ENCODE results near the gene CCDC144A. TPM values are rescaled to one million over a fixed set of nuclear protein-coding genes. Genes with fewer than 3 reads are reported as not detected.
"Not testable (repeated sequence)": the region's sequence is repeated elsewhere in the genome, so short reads cannot be mapped to it uniquely, and the experiment has no call there.

Gene CCDC144A, protein sequence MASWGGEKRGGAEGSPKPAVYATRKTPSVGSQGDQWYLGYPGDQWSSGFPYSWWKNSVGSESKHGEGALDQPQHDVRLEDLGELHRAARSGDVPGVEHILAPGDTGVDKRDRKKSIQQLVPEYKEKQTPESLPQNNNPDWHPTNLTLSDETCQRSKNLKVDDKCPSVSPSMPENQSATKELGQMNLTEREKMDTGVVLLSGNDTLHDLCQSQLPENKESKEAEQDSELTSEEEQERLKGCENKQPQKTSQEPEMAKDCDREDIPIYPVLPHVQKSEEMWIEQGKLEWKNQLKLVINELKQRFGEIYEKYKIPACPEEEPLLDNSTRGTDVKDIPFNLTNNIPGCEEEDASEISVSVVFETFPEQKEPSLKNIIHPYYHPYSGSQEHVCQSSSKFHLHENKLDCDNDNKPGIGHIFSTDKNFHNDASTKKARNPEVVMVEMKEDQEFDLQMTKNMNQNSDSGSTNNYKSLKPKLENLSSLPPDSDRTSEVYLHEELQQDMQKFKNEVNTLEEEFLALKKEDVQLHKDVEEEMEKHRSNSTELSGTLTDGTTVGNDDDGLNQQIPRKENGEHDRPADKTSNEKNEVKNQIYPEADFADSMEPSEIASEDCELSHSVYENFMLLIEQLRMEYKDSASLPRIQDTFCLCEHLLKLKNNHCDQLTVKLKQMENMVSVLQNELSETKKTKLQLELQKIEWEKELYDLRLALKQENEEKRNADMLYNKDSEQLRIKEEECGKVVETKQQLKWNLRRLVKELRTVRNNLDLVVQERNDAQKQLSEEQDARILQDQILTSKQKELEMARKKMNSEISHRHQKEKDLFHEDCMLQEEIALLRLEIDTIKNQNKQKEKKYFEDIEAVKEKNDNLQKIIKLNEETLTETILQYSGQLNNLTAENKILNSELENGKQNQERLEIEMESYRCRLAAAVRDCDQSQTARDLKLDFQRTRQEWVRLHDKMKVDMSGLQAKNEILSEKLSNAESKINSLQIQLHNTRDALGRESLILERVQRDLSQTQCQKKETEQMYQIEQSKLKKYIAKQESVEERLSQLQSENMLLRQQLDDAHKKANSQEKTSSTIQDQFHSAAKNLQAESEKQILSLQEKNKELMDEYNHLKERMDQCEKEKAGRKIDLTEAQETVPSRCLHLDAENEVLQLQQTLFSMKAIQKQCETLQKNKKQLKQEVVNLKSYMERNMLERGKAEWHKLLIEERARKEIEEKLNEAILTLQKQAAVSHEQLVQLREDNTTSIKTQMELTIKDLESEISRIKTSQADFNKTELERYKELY (N-terminal part only)
- total RNA-seq (1 to 10 TPM in 1 of 2 experiments, under 1 TPM in 1; 0.95 to 1.2 TPM), polyA plus RNA-seq (1.5 TPM)

DNA sequence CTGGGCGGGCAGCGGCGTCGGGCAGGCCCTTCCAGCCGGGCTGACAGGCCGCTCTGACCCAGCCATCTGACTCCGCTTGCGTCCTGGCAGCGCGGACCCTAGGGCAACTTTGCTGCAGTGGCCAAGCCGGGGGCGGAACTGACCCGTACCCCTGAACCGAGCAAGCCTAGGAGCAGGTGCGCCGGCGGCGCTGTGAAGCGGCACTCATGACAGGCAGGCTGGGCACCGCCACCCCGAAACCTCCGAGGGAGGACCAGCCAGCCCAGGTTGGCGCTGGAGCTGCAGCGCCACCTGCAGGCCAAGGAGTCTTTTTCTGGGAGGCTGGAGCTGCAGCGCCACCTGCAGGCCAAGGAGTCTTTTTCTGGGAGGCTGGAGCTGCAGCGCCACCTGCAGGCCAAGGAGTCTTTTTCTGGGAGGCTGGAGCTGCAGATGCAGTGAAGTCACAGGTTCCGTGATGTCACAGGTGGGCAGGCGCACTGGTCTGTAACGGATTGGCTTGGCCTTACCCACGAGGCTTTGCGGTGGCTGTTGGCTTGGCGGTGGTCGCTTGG lies at the start of gene CCDC144A:
Gene CCDC144A (plus strand): TSS at position 511 of the 551 bp plus-strand sequence. CDS start 160 bp downstream, outside the sequence.
- H3K36me3 Mint-ChIP-seq; H3K4me1 Mint-ChIP-seq; H3K4me1 ChIP-seq (ENCODE audit: insufficient read depth, low read length); H3K9me3 Mint-ChIP-seq; H3K27ac ChIP-seq (ENCODE audit: low read depth, low read length); H3K27me3 ChIP-seq (ENCODE audit: insufficient read depth, low read length, poor library complexity, severe bottlenecking); POLR2A ChIA-PET; H3K9me3 ChIP-seq (ENCODE audit: low read length); H3K27ac Mint-ChIP-seq; H3K36me3 ChIP-seq (ENCODE audit: insufficient read depth, low read length); H3K4me3 ChIP-seq (ENCODE audit: low read length): not testable (repeated sequence)
- DNase-seq = peak; percentile 37 to 69 (median 40)
- Mint-ChIP-seq H3K4me3 (peak within 1 kb of the TSS in 2 of 7 donors; percentile 33 to 55), H3K27me3 (peaks cover 0 to 11% of the 10 kb centered on the region in 2 donors)
- CTCF ChIA-PET = interaction anchor here (0.9 kb wide), 2 partner anchors 14 to 153 kb away, joined by 3 read pairs; no protein-coding TSS in a partner anchor

DNA sequence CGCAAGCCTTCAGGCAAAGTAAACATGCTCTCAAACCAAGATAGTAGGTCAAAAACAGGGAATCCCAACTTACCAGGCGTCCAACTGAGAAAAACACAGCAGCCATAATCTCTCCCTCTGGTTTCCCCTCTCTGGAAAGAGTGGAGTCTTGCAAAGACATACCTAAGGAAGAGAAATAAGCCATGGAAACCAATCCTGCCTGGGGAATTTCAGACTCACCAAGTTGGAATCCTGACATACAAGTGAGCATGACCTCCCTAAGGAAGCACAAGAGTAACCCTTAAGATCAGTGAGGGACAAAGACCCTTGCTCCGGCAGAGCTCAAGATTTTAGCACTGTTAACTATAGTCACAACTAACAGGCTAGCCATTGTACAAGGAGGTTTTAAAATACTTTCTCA lies 40.5 kb upstream of the CCDC144A start:
- H3K36me3 ChIP-seq (ENCODE audit: insufficient read depth, low read length) = no peaks in the 10 kb centered on the region
- no peaks in the 10 kb centered on the region for H3K27me3 Mint-ChIP-seq
- H3K4me1 ChIP-seq (ENCODE audit: insufficient read depth, low read length) = peaks cover 11% of the 10 kb centered on the region
- no peak overlapping the region for H3K27ac ChIP-seq (ENCODE audit: low read depth, low read length)
- H3K27ac Mint-ChIP-seq = no peak overlapping the region
- peaks cover 3 to 39% (median 12%) of the 10 kb centered on the region in 3 donors for H3K36me3 Mint-ChIP-seq
- H3K9me3 Mint-ChIP-seq = no peaks in the 10 kb centered on the region
- DNase-seq = no peak
- H3K4me3 ChIP-seq (ENCODE audit: low read length) = no peak overlapping the region
- no peak overlapping the region for H3K4me3 Mint-ChIP-seq
- no peaks in the 10 kb centered on the region for H3K9me3 ChIP-seq (ENCODE audit: low read length)
- CTCF ChIA-PET = no interaction called here
- no peaks in the 10 kb centered on the region for H3K27me3 ChIP-seq (ENCODE audit: insufficient read depth, low read length, poor library complexity, severe bottlenecking)
- POLR2A ChIA-PET = no interaction called here
- H3K4me1 Mint-ChIP-seq = peaks cover 18 to 20% (median 18%) of the 10 kb centered on the region in 3 donors

DNA sequence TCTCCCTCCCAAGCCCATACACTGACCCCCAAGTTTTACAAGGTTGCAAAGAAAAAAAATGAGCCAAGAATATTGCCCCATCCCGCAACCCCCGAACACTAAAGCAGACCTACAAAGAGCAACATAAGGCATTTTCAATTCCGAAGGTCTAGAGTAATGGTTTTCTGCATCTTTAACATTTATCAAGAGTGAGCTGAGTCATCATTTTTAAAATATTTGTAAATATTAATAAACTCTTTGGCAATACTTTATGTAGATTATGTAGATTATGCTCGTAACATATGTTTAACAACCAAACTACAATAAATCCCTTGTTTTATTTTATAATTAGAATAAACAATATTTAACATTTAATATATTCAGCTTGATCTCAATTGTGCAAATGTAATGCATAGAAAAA lies 37.8 kb upstream of the CCDC144A start:
- Mint-ChIP-seq H3K36me3 (peaks cover 0 to 23% (median 6%) of the 10 kb centered on the region in 3 donors), H3K4me3 (peak overlapping the region; percentile 21 to 89 (median 70)), H3K27ac (peak overlapping the region in 4 of 8 donors; percentile 17 to 87 (median 34)), H3K27me3 (peaks cover 0 to 3% of the 10 kb centered on the region in 2 donors), H3K4me1 (peaks cover 18 to 20% (median 18%) of the 10 kb centered on the region in 3 donors), H3K9me3 (no peaks in the 10 kb centered on the region)
- Histone ChIP-seq H3K4me1 (ENCODE audit: insufficient read depth, low read length) (peaks cover 11% of the 10 kb centered on the region), H3K27ac (ENCODE audit: low read depth, low read length) (no peak overlapping the region), H3K4me3 (ENCODE audit: low read length) (no peak overlapping the region), H3K36me3 (ENCODE audit: insufficient read depth, low read length) (no peaks in the 10 kb centered on the region), H3K9me3 (ENCODE audit: low read length) (no peaks in the 10 kb centered on the region), H3K27me3 (ENCODE audit: insufficient read depth, low read length, poor library complexity, severe bottlenecking) (no peaks in the 10 kb centered on the region)
- POLR2A ChIA-PET = interaction anchor here (0.5 kb wide), 1 partner anchor 1528 kb away, joined by 5 read pairs; no protein-coding TSS in a partner anchor
- CTCF ChIA-PET = interaction anchor here (1.6 kb wide), 1 partner anchor 19 kb away, joined by 3 read pairs; no protein-coding TSS in a partner anchor
- no peak for DNase-seq

DNA sequence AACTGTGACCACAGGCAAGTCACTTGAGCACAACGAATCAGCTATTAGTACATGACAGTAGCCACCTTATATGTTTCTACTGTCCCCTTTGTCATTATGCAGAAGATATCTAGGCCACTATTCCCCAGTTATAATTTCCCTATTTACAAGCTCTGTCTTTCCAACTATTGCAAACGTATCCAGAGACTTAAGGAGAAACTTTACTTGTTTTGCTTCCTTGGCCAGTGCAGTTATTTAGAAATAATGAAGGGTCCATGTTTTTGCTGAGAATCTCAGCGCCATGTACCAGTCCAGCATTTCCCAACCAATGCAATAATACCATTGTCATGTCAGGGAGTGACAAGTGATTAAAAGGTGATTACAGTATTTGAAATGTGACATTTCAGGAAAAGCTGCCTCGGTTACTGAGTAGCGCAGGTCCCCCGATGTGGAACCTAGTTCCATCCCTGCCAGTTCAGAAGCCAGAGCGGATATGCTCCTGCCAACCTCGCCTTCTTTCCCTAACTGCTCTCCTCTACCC lies 37.1 kb upstream of the CCDC144A start:
- H3K27ac Mint-ChIP-seq = peak overlapping the region in 7 of 8 donors; percentile 10 to 86 (median 56)
- peak overlapping the region; percentile 49 for H3K27ac ChIP-seq (ENCODE audit: low read depth, low read length)
- peak overlapping the region; percentile 72 for H3K4me3 ChIP-seq (ENCODE audit: low read length)
- H3K9me3 Mint-ChIP-seq = no peaks in the 10 kb centered on the region
- H3K27me3 Mint-ChIP-seq = peaks cover 0 to 10% of the 10 kb centered on the region in 2 donors
- peak overlapping the region; percentile 79 to 95 (median 87) for H3K4me3 Mint-ChIP-seq
- POLR2A ChIA-PET = no interaction called here
- no peaks in the 10 kb centered on the region for H3K36me3 ChIP-seq (ENCODE audit: insufficient read depth, low read length)
- H3K27me3 ChIP-seq (ENCODE audit: insufficient read depth, low read length, poor library complexity, severe bottlenecking) = no peaks in the 10 kb centered on the region
- H3K4me1 ChIP-seq (ENCODE audit: insufficient read depth, low read length) = peaks cover 11% of the 10 kb centered on the region
- peaks cover 0 to 18% (median 6%) of the 10 kb centered on the region in 3 donors for H3K36me3 Mint-ChIP-seq
- no peak for DNase-seq
- peaks cover 18 to 20% (median 18%) of the 10 kb centered on the region in 3 donors for H3K4me1 Mint-ChIP-seq
- CTCF ChIA-PET = interaction anchor here (1.6 kb wide), 1 partner anchor 20 kb away, joined by 3 read pairs; no protein-coding TSS in a partner anchor
- H3K9me3 ChIP-seq (ENCODE audit: low read length) = no peaks in the 10 kb centered on the region

DNA sequence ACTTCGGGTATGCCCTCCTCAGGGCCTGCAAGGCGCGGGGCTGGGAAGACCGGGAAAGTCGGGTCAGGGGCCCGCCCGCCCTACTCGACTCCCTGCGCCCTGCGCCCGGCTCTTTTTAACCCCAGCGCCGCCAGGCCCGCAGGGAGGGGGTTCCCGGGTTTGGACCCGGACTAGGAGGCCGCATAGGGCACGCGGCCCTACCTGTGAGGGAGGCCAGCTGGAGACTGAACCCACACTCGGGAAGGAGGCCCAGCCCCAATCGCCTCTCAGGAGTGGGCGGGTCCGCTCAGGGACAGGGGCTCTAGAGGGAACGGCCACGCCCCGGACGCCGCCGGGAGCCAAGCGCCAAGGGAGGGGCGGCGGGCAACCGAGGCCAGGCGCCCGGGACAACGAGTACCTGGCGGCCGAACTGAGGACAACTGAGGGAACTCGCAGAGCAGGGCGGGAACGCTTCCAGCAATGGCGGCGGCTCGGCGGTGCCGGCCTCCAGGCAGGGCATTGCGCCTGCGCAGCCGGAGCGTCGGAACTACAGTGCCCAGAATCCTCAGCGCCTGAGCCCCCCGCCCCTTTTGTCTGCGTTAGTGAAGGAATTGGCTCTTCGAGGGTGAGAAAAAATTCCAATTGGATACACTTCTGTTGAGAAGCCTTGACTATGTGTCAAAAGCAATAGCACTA lies 36.5 kb upstream of the CCDC144A start, which contains the start of gene ZNF624:
Gene ZNF624 (minus strand): TSS at position 484 of the 675 bp plus-strand sequence.
- Mint-ChIP-seq H3K4me1 (peaks cover 18 to 20% (median 18%) of the 10 kb centered on the region in 3 donors), H3K36me3 (peaks cover 0 to 13% (median 5%) of the 10 kb centered on the region in 3 donors), H3K9me3 (no peaks in the 10 kb centered on the region), H3K27me3 (peaks cover 0 to 10% of the 10 kb centered on the region in 2 donors), H3K27ac (peak within 1 kb of the TSS; percentile 10 to 86 (median 79)), H3K4me3 (peak within 1 kb of the TSS; percentile 79 to 95 (median 87))
- peak; percentile 78 to 89 (median 81) for DNase-seq
- peaks cover 11% of the 10 kb centered on the region for H3K4me1 ChIP-seq (ENCODE audit: insufficient read depth, low read length)
- ChIA-PET POLR2A (no interaction called here), CTCF (interaction anchor here (1.6 kb wide), 1 partner anchor 21 kb away, joined by 3 read pairs; no protein-coding TSS in a partner anchor)
- H3K4me3 ChIP-seq (ENCODE audit: low read length) = peak within 1 kb of the TSS; percentile 72
- no peaks in the 10 kb centered on the region for H3K36me3 ChIP-seq (ENCODE audit: insufficient read depth, low read length)
- no peaks in the 10 kb centered on the region for H3K27me3 ChIP-seq (ENCODE audit: insufficient read depth, low read length, poor library complexity, severe bottlenecking)
- H3K9me3 ChIP-seq (ENCODE audit: low read length) = no peaks in the 10 kb centered on the region
- peak within 1 kb of the TSS; percentile 49 for H3K27ac ChIP-seq (ENCODE audit: low read depth, low read length)

DNA sequence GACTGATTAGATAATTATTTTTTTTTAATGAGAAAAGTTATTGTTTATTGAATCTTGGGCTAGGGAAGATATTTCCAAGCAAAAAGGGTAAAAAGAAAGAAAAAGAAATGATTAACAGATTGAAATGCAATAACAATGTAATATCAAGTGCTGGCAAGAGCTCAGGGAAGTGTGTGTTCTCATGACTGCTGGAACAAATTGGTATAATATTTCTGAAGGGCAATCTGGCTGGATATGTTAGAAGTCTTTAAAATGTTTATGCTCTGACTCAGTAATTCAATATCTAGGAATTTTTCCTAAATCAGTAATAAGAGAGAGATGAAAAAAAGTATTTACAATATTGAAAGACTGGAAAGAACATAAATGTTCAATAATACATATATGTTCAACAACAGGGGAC lies 28.8 kb upstream of the CCDC144A start:
- no peaks in the 10 kb centered on the region for H3K36me3 ChIP-seq (ENCODE audit: insufficient read depth, low read length)
- peaks cover 8 to 46% of the 10 kb centered on the region in 2 donors for H3K27me3 Mint-ChIP-seq
- POLR2A ChIA-PET = no interaction called here

More for the DNA sequence above, 28.8 kb upstream of the CCDC144A start:
- H3K4me1 ChIP-seq (ENCODE audit: insufficient read depth, low read length) = no peaks in the 10 kb centered on the region
- no peaks in the 10 kb centered on the region for H3K27me3 ChIP-seq (ENCODE audit: insufficient read depth, low read length, poor library complexity, severe bottlenecking)
- no peak for DNase-seq
- no peaks in the 10 kb centered on the region for H3K9me3 ChIP-seq (ENCODE audit: low read length)
- no peaks in the 10 kb centered on the region for H3K4me1 Mint-ChIP-seq
- H3K4me3 ChIP-seq (ENCODE audit: low read length) = no peak overlapping the region
- CTCF ChIA-PET = no interaction called here
- H3K9me3 Mint-ChIP-seq = peaks cover 0 to 2% (median 0%) of the 10 kb centered on the region in 5 donors
- peaks cover 0 to 4% (median 2%) of the 10 kb centered on the region in 3 donors for H3K36me3 Mint-ChIP-seq
- no peak overlapping the region for H3K4me3 Mint-ChIP-seq
- H3K27ac ChIP-seq (ENCODE audit: low read depth, low read length) = no peak overlapping the region
- H3K27ac Mint-ChIP-seq = no peak overlapping the region

All from CD8-positive, alpha-beta memory T cell (primary cell).